ENCODE data around the gene UNC93A.
"Not testable (repeated sequence)": the region's sequence is repeated elsewhere in the genome, so short reads cannot be mapped to it uniquely, and the experiment has no call there.

Gene UNC93A

GRCh38 chr6:167309355-167310192 is 18.5 kb downstream of the UNC93A start:
- not testable (repeated sequence) for H3K9ac ChIP-seq (ENCODE audit: low read depth, low read length); H3K36me3 ChIP-seq (ENCODE audit: insufficient read depth, low read depth, low read length); H3K9me3 ChIP-seq (ENCODE audit: insufficient read depth, low read depth, low read length); H3K4me3 ChIP-seq (ENCODE audit: low read length); H3K27ac ChIP-seq (ENCODE audit: low read length)
- peaks cover 19% of the 10 kb centered on the region; the same call in 1 of the 2 replicates for H3K4me1 ChIP-seq (ENCODE audit: insufficient read depth, low read length)
- H3K27me3 ChIP-seq (ENCODE audit: insufficient read depth, low read length), result peaks cover 14% of the 10 kb centered on the region; the same call in 1 of the 2 replicates

GRCh38 chr6:167311286-167311685 is 20.2 kb downstream of the UNC93A start:
- no peaks in the 10 kb centered on the region for H3K9me3 ChIP-seq (ENCODE audit: insufficient read depth, low read depth, low read length)
- no peak overlapping the region for H3K4me3 ChIP-seq (ENCODE audit: low read length)
- H3K27me3 ChIP-seq (ENCODE audit: insufficient read depth, low read length), result 0 out of 2 replicates have a peak, but pooled peaks cover 3% of the 10 kb centered on the region
- no peak overlapping the region for H3K9ac ChIP-seq (ENCODE audit: low read depth, low read length)
- peaks cover 13% of the 10 kb centered on the region; the same call in 1 of the 2 replicates for H3K4me1 ChIP-seq (ENCODE audit: insufficient read depth, low read length)
- no peak overlapping the region for H3K27ac ChIP-seq (ENCODE audit: low read length)
- H3K36me3 ChIP-seq (ENCODE audit: insufficient read depth, low read depth, low read length), result no peaks in the 10 kb centered on the region

DNA sequence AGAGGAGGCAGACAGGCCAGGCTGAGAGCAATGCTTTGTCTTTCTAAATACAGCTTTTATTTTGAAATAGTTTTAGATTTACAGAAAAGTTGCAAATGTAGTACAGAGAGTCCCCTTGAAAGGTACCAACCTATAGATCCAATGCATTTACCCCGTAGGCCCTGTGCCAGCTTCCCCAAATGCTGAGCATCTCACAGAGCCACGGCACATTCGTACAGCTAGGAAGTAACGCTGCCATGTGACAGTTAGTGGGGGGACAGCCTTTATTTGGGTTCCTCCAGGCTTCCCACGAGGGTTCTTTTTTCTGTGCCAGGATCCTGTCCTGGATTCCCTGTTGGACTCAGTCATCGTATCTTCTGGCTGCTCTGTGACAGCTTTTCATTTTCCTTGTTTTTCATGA is 20.6 kb downstream of the UNC93A start:
- H3K4me1 ChIP-seq (ENCODE audit: insufficient read depth, low read length), result peaks cover 14% of the 10 kb centered on the region; the same call in 1 of the 2 replicates
- not testable (repeated sequence) for H3K4me3 ChIP-seq (ENCODE audit: low read length); H3K36me3 ChIP-seq (ENCODE audit: insufficient read depth, low read depth, low read length); H3K27ac ChIP-seq (ENCODE audit: low read length); H3K9me3 ChIP-seq (ENCODE audit: insufficient read depth, low read depth, low read length); H3K9ac ChIP-seq (ENCODE audit: low read depth, low read length); H3K27me3 ChIP-seq (ENCODE audit: insufficient read depth, low read length)

- no peaks in the 10 kb centered on the region for H3K9me3 ChIP-seq (ENCODE audit: insufficient read depth, low read depth, low read length)
- no peak overlapping the region for H3K27ac ChIP-seq (ENCODE audit: low read length)
- no peaks in the 10 kb centered on the region for H3K36me3 ChIP-seq (ENCODE audit: insufficient read depth, low read depth, low read length)
- peak overlapping the region; percentile 8; the same call in 1 of the 2 replicates for H3K4me3 ChIP-seq (ENCODE audit: low read length)
- H3K9ac ChIP-seq (ENCODE audit: low read depth, low read length), result peak overlapping the region; percentile 46; the same call in 1 of the 2 replicates
- peaks cover 19% of the 10 kb centered on the region; the same call in 1 of the 2 replicates for H3K4me1 ChIP-seq (ENCODE audit: insufficient read depth, low read length)
- H3K27me3 ChIP-seq (ENCODE audit: insufficient read depth, low read length), result no peaks in the 10 kb centered on the region
Observed at GRCh38 chr6:167314180-167314821, 23.2 kb downstream of the UNC93A start.

- Histone ChIP-seq H3K4me3 (ENCODE audit: low read length) (no peak overlapping the region), H3K27me3 (ENCODE audit: insufficient read depth, low read length) (no peaks in the 10 kb centered on the region), H3K9me3 (ENCODE audit: insufficient read depth, low read depth, low read length) (no peaks in the 10 kb centered on the region), H3K36me3 (ENCODE audit: insufficient read depth, low read depth, low read length) (no peaks in the 10 kb centered on the region), H3K9ac (ENCODE audit: low read depth, low read length) (no peak overlapping the region), H3K27ac (ENCODE audit: low read length) (no peak overlapping the region), H3K4me1 (ENCODE audit: insufficient read depth, low read length) (peaks cover 19% of the 10 kb centered on the region; the same call in 1 of the 2 replicates)
Observed at GRCh38 chr6:167317172-167317571, 26.1 kb downstream of the UNC93A start.

DNA sequence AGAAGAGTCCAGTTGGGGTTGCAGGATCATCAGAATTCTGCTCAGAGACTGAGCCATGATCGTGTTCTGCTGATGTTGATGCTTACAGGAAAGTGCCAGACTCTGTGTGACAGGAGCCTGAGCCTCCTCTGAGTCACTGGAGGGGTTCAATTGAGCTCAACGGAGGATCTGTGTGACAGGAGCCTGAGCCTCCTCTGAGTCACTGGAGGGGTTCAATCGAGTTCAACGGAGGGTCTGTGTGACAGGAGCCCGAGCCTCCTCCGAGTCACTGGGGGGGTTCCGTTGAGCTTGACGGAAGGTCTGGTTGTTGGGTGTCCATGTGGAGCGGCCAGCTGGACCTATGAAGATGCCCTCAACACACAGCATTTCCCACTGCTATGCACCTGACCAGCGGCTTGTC is 27.2 kb downstream of the UNC93A start:
- not testable (repeated sequence) for H3K9ac ChIP-seq (ENCODE audit: low read depth, low read length); H3K9me3 ChIP-seq (ENCODE audit: insufficient read depth, low read depth, low read length)

GRCh38 chr6:167318856-167319255 is 27.7 kb downstream of the UNC93A start:
- H3K27ac ChIP-seq (ENCODE audit: low read length); H3K9ac ChIP-seq (ENCODE audit: low read depth, low read length); H3K9me3 ChIP-seq (ENCODE audit: insufficient read depth, low read depth, low read length); H3K27me3 ChIP-seq (ENCODE audit: insufficient read depth, low read length); H3K4me3 ChIP-seq (ENCODE audit: low read length); H3K36me3 ChIP-seq (ENCODE audit: insufficient read depth, low read depth, low read length): not testable (repeated sequence)
- peaks cover 17% of the 10 kb centered on the region; the same call in 1 of the 2 replicates for H3K4me1 ChIP-seq (ENCODE audit: insufficient read depth, low read length)

More for the DNA sequence above, 27.2 kb downstream of the UNC93A start:
- not testable (repeated sequence) for H3K36me3 ChIP-seq (ENCODE audit: insufficient read depth, low read depth, low read length); H3K27me3 ChIP-seq (ENCODE audit: insufficient read depth, low read length); H3K27ac ChIP-seq (ENCODE audit: low read length); H3K4me3 ChIP-seq (ENCODE audit: low read length)
- peaks cover 19% of the 10 kb centered on the region; the same call in 1 of the 2 replicates for H3K4me1 ChIP-seq (ENCODE audit: insufficient read depth, low read length)

DNA sequence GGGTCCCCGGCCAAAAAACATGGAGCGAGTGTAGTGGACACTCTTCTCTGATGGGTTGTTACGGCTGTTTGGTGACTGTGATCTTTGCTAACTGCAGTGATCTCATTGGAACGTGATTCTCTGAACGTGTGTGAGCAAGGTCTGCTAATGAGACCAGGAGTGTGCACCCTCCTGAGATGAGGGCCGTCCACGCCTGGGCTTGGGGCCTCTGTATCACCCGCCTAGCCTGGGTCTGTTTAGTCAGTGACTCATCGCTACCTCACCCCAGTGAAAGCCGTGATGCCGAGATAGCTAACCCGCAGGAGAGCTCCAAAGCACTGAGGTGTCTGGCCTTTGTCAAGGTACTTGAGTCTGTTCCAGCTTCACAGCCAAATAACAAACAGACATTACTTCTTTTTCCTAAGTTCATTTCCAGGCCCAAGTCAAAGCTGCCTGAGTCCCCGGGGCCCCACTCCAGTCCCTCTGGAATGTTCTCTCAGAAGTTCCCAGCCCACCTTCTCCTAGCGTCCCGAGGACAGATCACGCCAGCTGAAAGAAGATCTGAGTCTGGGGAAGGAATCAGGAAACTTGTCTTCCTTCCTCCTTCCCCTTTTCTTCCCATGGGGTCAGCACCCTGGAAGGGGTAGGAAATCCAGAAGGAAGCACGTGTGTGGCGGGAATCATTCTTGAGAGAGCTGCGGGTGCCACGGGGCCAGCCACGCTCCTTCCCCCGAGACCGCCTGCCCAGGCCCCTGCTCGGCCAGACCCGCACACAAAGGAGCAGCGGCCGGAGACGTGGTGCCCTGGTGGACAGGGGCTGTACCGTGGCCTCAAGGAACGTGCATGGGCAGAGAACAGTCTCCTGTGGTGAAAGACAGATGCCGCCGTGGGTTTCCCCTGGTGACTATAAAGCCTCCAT is 29.0 kb downstream of the UNC93A start:
- H3K9me3 ChIP-seq (ENCODE audit: insufficient read depth, low read depth, low read length); H3K9ac ChIP-seq (ENCODE audit: low read depth, low read length); H3K4me3 ChIP-seq (ENCODE audit: low read length); H3K27me3 ChIP-seq (ENCODE audit: insufficient read depth, low read length); H3K4me1 ChIP-seq (ENCODE audit: insufficient read depth, low read length); H3K36me3 ChIP-seq (ENCODE audit: insufficient read depth, low read depth, low read length); H3K27ac ChIP-seq (ENCODE audit: low read length): not testable (repeated sequence)

- not testable (repeated sequence) for H3K9me3 ChIP-seq (ENCODE audit: insufficient read depth, low read depth, low read length); H3K27ac ChIP-seq (ENCODE audit: low read length); H3K9ac ChIP-seq (ENCODE audit: low read depth, low read length); H3K4me3 ChIP-seq (ENCODE audit: low read length); H3K4me1 ChIP-seq (ENCODE audit: insufficient read depth, low read length); H3K36me3 ChIP-seq (ENCODE audit: insufficient read depth, low read depth, low read length); H3K27me3 ChIP-seq (ENCODE audit: insufficient read depth, low read length)
Observed at GRCh38 chr6:167320754-167321056, 29.6 kb downstream of the UNC93A start.

DNA sequence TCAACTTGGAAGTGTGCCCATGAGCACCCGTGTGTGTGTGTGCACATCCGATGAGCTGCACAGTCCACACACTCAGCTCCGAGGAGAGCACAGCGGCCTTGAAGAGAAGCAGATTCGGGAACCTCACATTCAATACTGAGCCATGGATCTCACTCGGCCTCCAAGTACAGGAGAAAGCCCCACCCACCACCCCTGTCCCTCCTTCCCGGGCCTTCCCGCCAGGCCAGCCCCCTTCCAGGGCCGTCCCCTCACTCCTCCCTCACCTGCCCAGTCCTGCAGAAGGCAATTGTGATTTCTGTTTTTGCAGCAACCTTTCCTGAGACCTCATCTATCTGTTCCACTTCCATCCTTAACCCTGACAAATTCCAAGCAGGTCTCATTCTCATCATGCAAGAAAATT is 30.1 kb downstream of the UNC93A start:
- not testable (repeated sequence) for H3K27ac ChIP-seq (ENCODE audit: low read length); H3K27me3 ChIP-seq (ENCODE audit: insufficient read depth, low read length); H3K4me3 ChIP-seq (ENCODE audit: low read length); H3K36me3 ChIP-seq (ENCODE audit: insufficient read depth, low read depth, low read length); H3K9me3 ChIP-seq (ENCODE audit: insufficient read depth, low read depth, low read length); H3K9ac ChIP-seq (ENCODE audit: low read depth, low read length); H3K4me1 ChIP-seq (ENCODE audit: insufficient read depth, low read length)

DNA sequence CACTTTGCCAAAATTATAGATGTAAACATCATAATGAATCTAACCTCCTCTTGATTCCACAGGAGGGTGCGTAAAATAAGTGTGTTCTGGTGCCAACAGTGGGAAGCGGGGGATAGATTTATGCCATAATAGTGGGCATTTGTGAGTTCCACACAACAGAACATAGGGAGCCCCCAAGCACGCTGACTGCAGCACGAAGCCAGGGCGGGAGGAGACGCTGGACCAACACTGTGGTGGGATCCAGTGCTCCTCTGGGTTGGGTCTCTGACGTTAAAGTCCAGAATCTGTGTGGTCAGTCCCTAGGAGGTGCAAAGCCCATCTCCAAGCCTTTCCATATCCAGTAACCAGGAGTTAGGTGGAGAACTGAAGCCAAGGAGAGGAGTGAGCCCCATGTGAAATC is 32.0 kb downstream of the UNC93A start:
- Histone ChIP-seq H3K9ac (ENCODE audit: low read depth, low read length) (no peak overlapping the region), H3K36me3 (ENCODE audit: insufficient read depth, low read depth, low read length) (no peaks in the 10 kb centered on the region), H3K27ac (ENCODE audit: low read length) (no peak overlapping the region), H3K9me3 (ENCODE audit: insufficient read depth, low read depth, low read length) (no peaks in the 10 kb centered on the region), H3K27me3 (ENCODE audit: insufficient read depth, low read length) (no peaks in the 10 kb centered on the region), H3K4me1 (ENCODE audit: insufficient read depth, low read length) (no peaks in the 10 kb centered on the region), H3K4me3 (ENCODE audit: low read length) (no peak overlapping the region)
